HepG2 (cell line): ENCODE data around the gene CDC14B. TPM values are rescaled to one million over a fixed set of nuclear protein-coding genes. Genes with fewer than 3 reads are reported as not detected.

Experiments
- AFF4 ChIP-seq: sonication (generic); formaldehyde crosslinking; IDR thresholded peaks from 2 replicates; pipeline ENCODE4 v1.4.0; 2020; ENCODE audit warnings: missing genetic modification reagents
- ATF4 ChIP-seq, 2 experiments: fragments of 450-650 bp in 1 of 2; sonication (generic) in 1 of 2; formaldehyde crosslinking; IDR thresholded peaks; 2 replicates each; pipeline versions ENCODE4 v1.5.0 to v1.8.0; 2020 to 2022; ENCODE audit warnings: mild to moderate bottlenecking in 1 of 2, missing genetic modification reagents in 1 of 2
- BRD4 ChIP-seq: sonication (generic); formaldehyde crosslinking; IDR thresholded peaks from 2 replicates; pipeline ENCODE4 v1.4.0; 2020; ENCODE audit warnings: missing genetic modification reagents
- EEA1 ChIP-seq: sonication (generic); formaldehyde crosslinking; IDR thresholded peaks from 2 replicates; pipeline ENCODE4 v1.5.1; 2020; ENCODE audit warnings: mild to moderate bottlenecking, missing genetic modification reagents, borderline replicate concordance
- ELK4 ChIP-seq: sonication (generic); formaldehyde crosslinking; IDR thresholded peaks from 2 replicates; pipeline ENCODE4 v1.9.0; 2021; ENCODE audit warnings: missing genetic modification reagents, borderline replicate concordance
- FOXA3 ChIP-seq: IDR thresholded peaks from 2 replicates; pipeline ENCODE4 v1.6.1; 2016; ENCODE audit warnings: missing genetic modification reagents, missing compliant biosample characterization
- FOXC1 ChIP-seq: sonication (generic); formaldehyde crosslinking; IDR thresholded peaks from 2 replicates; pipeline ENCODE4 v1.8.0; 2022; ENCODE audit warnings: mild to moderate bottlenecking, missing genetic modification reagents, borderline replicate concordance
- HMG20A ChIP-seq: IDR thresholded peaks from 2 replicates; pipeline ENCODE4 v1.6.1; 2016; ENCODE audit warnings: borderline replicate concordance
- HOXA7 ChIP-seq: sonication (generic); formaldehyde crosslinking; IDR thresholded peaks from 2 replicates; pipeline ENCODE4 v1.8.1; 2022; ENCODE audit warnings: mild to moderate bottlenecking, missing genetic modification reagents, moderate library complexity
- ISX ChIP-seq: sonication (generic); formaldehyde crosslinking; conservative IDR thresholded peaks from 2 replicates; pipeline ENCODE4 v1.5.0; 2020; ENCODE audit warnings: missing genetic modification reagents
- KAT7 ChIP-seq: IDR thresholded peaks from 2 replicates; pipeline ENCODE4 v1.6.1; 2018; ENCODE audit warnings: borderline replicate concordance, missing compliant biosample characterization
- REPIN1 ChIP-seq: sonication (generic); formaldehyde crosslinking; IDR thresholded peaks from 2 replicates; pipeline ENCODE4 v1.8.0; 2022; ENCODE audit warnings: missing genetic modification reagents, low read depth, mild to moderate bottlenecking, borderline replicate concordance
- SRSF9 ChIP-seq: fragments of 200-400 bp; formaldehyde crosslinking; IDR thresholded peaks from 2 replicates; pipeline ENCODE4 v1.6.1; 2018; ENCODE audit warnings: borderline replicate concordance, mild to moderate bottlenecking, low read depth, low read length; ENCODE audit not compliant: insufficient read depth, poor library complexity, severe bottlenecking
- SUZ12 ChIP-seq: fragments of 150-350 bp; IDR thresholded peaks from 2 replicates; pipeline ENCODE4 v1.6.1; 2014; ENCODE audit warnings: low read depth, low read length
- YY1 ChIP-seq: IDR thresholded peaks from 2 replicates; pipeline ENCODE4 v1.6.1; 2011; ENCODE audit warnings: low read length, low read depth, moderate library complexity, mild to moderate bottlenecking; ENCODE audit not compliant: insufficient read depth, insufficient replicate concordance
- ZBTB1 ChIP-seq: sonication (generic); formaldehyde crosslinking; IDR thresholded peaks from 2 replicates; pipeline ENCODE4 v1.4.0; 2020; ENCODE audit warnings: missing genetic modification reagents, borderline replicate concordance
- ZFP62 ChIP-seq: sonication (generic); formaldehyde crosslinking; IDR thresholded peaks from 2 replicates; pipeline ENCODE4 v1.4.0; 2020; ENCODE audit warnings: missing genetic modification reagents
- ZNF44 ChIP-seq: sonication (generic); formaldehyde crosslinking; IDR thresholded peaks from 2 replicates; pipeline ENCODE4 v1.5.1; 2020; ENCODE audit warnings: mild to moderate bottlenecking, missing genetic modification reagents
- ZNF441 ChIP-seq: sonication (generic); formaldehyde crosslinking; IDR thresholded peaks from 2 replicates; pipeline ENCODE4 v1.7.0; 2021; ENCODE audit warnings: missing genetic modification reagents, borderline replicate concordance
- ZNF576 ChIP-seq: sonication (generic); formaldehyde crosslinking; IDR thresholded peaks from 2 replicates; pipeline ENCODE4 v1.4.0; 2020; ENCODE audit warnings: mild to moderate bottlenecking, missing genetic modification reagents
- ZNF790 ChIP-seq: sonication (generic); formaldehyde crosslinking; IDR thresholded peaks from 2 replicates; pipeline ENCODE4 v1.8.0; 2022; ENCODE audit warnings: missing genetic modification reagents, mild to moderate bottlenecking, borderline replicate concordance
- ZSCAN25 ChIP-seq: sonication (generic); formaldehyde crosslinking; IDR thresholded peaks from 2 replicates; pipeline ENCODE4 v1.8.0; 2022; ENCODE audit warnings: mild to moderate bottlenecking, missing genetic modification reagents
- ZSCAN29 ChIP-seq: sonication (generic); formaldehyde crosslinking; conservative IDR thresholded peaks from 2 replicates; pipeline ENCODE4 v1.4.0; 2020; ENCODE audit warnings: mild to moderate bottlenecking, missing genetic modification reagents
- polyA plus RNA-seq, 8 experiments: library from polyadenylated mRNA; depleted of rRNA in 3 of 8; stranded (reverse) in 7 of 8; unstranded in 1 of 8; fragments of >200 nt; fragmentation: Illumina TruSeq in 4 of 8; extraction: Trizol in 4 of 8; gene quantifications; 2 replicates each; pipeline versions ENCODE4 v1.2.1 to v1.2.3, GENCODE V29; 2011 to 2016; ENCODE audit warnings: low read depth in 4 of 8, missing spikeins in 1 of 8, mixed read lengths in 1 of 8; ENCODE audit not compliant: insufficient read depth in 1 of 8
- total RNA-seq, 5 experiments: library from RNA; depleted of rRNA; stranded (reverse); fragments of >200 nt; fragmentation: Illumina TruSeq; extraction: Trizol; gene quantifications; 2 replicates each; pipeline ENCODE4 v1.2.3, GENCODE V29; 2016; ENCODE audit warnings: low read depth in 1 of 5

The CDC14B gene
- total and polyA plus RNA-seq, 2 of the 13 experiments (the other 11 are each of a cell fraction or from before 2014, with no cell fraction given), result 25.8 to 33.3 TPM

- peak; percentile 38; the same call in 1 of the 2 replicates for TF ChIP-seq ZNF790 (CRISPR knock-in tag)
- no peak for TF ChIP-seq FOXA3 (CRISPR knock-in tag)
- 0 out of 2 replicates have a peak, but pooled peaks have one; percentile 56 for TF ChIP-seq KAT7 (CRISPR knock-in tag)
- no peak for TF ChIP-seq YY1
- TF ChIP-seq SUZ12, result no peak
- no peak for TF ChIP-seq ZNF576 (CRISPR knock-in tag)
- no peak for TF ChIP-seq BRD4 (CRISPR knock-in tag)
- TF ChIP-seq ZFP62, result no peak
- TF ChIP-seq ELK4, result no peak
- TF ChIP-seq REPIN1, result no peak
- no peak for TF ChIP-seq FOXC1 (CRISPR knock-in tag)
- no peak for TF ChIP-seq ZSCAN29
- 0 out of 2 replicates have a peak, but pooled peaks have one; percentile 76 for TF ChIP-seq ZSCAN25 (CRISPR knock-in tag)
- no peak for TF ChIP-seq ZNF441 (CRISPR knock-in tag)
- TF ChIP-seq ISX (CRISPR knock-in tag), result no peak
- TF ChIP-seq ZBTB1, result no peak
- no peak for TF ChIP-seq ATF4 (CRISPR knock-in tag; IDR thresholded peaks at IDR 0.05)
- no peak for TF ChIP-seq EEA1 (CRISPR knock-in tag)
- no peak for TF ChIP-seq SRSF9
- no peak for TF ChIP-seq HOXA7
- TF ChIP-seq HMG20A (CRISPR knock-in tag), result no peak
- no peak for TF ChIP-seq AFF4
- TF ChIP-seq ZNF44 (CRISPR knock-in tag), result no peak
Measured at GRCh38 chr9:96654450-96655197, 35.0 kb upstream of the CDC14B start (continued).
